Lower lobe of right lung (tissue), 2 donors: Measurements from ENCODE around the gene NPR1. TPM values are rescaled to one million over a fixed set of nuclear protein-coding genes. Genes with fewer than 3 reads are reported as not detected.

Experiments used
- ATAC-seq, 2 donors: fragments of 200-7000 bp; cut with Tn5 transposase; one replicate each; pipeline ENCODE4 v1.9.1; 2020 to 2022; ENCODE audit warnings: mild to moderate bottlenecking in 2 of 2, moderate library complexity in 2 of 2
- DNase-seq: peaks from one replicate; pipeline ENCODE4 v3.0.0-alpha.2; 2020
- H3K27ac ChIP-seq: fragments of 200-600 bp; one replicate; pipeline ENCODE4 v1.8.0; 2022
- H3K27me3 ChIP-seq: fragments of 200-600 bp; one replicate; pipeline ENCODE4 v1.8.0; 2022; ENCODE audit warnings: low read depth
- H3K36me3 ChIP-seq: fragments of 200-600 bp; one replicate; pipeline ENCODE4 v1.8.0; 2022; ENCODE audit warnings: mild to moderate bottlenecking
- H3K4me1 ChIP-seq: fragments of 200-600 bp; one replicate; pipeline ENCODE4 v1.8.0; 2022
- H3K4me3 ChIP-seq: fragments of 200-600 bp; one replicate; pipeline ENCODE4 v1.8.0; 2022; ENCODE audit warnings: mild to moderate bottlenecking
- H3K9me3 ChIP-seq: fragments of 200-600 bp; one replicate; pipeline ENCODE4 v1.8.0; 2022
- intact Hi-C: fragments of 100-400 bp; cut with DNase I; formaldehyde crosslinking; loops from one replicate; pipeline ENCODE4 v1.11.0; 2022
- total RNA-seq: library from RNA; stranded (reverse); fragmentation: NEBNext Ultra II Directional; extraction: Animal tissue kit (Norgen Biotek cat#: 25700); gene quantifications from one replicate; pipeline ENCODE4 v1.2.1, GENCODE V29; 2021
- TF ChIP-seq, protein P1 (sequence below): fragments of 200-600 bp; IDR thresholded peaks from one replicate; pipeline ENCODE4 v1.8.0; 2022; ENCODE audit warnings: antibody characterized with exemption, mild to moderate bottlenecking
- donor health status: DM: no; HTN: yes; CAD: no; lungs with severe emphysema.

NPR1 gene
- total RNA-seq, 1 donor from 2014 or later, result 58.8 TPM

DNA sequence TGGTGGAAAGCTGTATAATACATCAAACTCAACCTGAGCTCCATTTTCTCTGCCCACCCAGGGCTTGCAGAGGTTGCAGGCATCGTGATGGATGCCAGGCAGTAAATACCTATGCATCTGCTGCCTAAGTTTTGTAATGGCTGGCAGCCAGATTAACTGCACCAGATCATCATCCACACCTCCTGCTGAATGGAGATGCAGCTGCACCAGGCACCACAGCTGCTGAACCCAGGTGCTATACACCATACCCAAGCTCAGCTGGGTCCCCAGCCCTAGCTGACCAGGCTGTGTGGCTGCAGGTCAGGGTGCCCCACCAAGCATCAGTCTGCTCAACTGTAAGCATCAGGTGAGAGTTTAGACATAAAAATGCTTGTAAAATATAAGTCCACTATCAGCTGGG is 26.7 kb upstream of the NPR1 start:
- DNase-seq, result no peak
- TF ChIP-seq, protein P1, sequence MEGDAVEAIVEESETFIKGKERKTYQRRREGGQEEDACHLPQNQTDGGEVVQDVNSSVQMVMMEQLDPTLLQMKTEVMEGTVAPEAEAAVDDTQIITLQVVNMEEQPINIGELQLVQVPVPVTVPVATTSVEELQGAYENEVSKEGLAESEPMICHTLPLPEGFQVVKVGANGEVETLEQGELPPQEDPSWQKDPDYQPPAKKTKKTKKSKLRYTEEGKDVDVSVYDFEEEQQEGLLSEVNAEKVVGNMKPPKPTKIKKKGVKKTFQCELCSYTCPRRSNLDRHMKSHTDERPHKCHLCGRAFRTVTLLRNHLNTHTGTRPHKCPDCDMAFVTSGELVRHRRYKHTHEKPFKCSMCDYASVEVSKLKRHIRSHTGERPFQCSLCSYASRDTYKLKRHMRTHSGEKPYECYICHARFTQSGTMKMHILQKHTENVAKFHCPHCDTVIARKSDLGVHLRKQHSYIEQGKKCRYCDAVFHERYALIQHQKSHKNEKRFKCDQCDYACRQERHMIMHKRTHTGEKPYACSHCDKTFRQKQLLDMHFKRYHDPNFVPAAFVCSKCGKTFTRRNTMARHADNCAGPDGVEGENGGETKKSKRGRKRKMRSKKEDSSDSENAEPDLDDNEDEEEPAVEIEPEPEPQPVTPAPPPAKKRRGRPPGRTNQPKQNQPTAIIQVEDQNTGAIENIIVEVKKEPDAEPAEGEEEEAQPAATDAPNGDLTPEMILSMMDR, result no peak
- no peak for ATAC-seq
- Histone ChIP-seq H3K4me1 (peaks cover 19% of the 10 kb centered on the region), H3K27ac (no peak overlapping the region), H3K36me3 (peaks cover 1% of the 10 kb centered on the region), H3K9me3 (no peaks in the 10 kb centered on the region), H3K4me3 (no peak overlapping the region), H3K27me3 (no peaks in the 10 kb centered on the region)
- intact Hi-C loops, result no loop called here

DNA sequence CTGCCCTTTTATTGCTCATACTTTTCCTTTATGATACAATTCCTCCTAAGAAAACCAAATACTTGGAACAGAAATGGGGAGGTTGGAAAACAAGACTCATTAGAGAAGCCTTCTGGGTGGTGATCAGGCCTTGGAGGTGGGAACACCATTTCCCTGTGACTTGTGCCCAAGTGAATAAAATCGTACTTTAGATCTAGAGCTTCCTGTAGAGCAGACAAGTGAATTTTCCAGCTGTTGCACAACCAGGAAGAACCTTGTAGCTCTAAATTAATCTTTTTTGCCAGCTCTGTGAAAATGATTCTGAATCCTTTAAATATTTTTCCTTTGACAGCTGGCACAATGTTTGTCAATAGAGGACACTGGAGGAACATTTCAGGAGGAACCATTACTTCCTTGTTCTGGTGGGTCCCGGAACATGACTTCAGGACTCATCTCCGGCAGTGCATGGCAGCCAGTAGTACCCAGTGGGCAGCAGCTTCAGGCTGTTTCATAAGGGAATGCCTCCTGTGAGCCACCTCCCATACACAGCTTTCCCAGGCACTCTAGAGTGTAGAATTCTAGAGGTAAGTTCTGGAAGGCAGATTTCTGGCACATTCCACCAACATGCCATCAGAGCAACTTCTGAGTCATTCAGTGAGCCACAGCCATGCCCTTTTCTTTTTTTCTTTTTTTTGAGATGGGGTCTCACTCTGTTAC is 25.5 kb upstream of the NPR1 start:
- Histone ChIP-seq H3K4me3 (no peak overlapping the region), H3K27me3 (no peaks in the 10 kb centered on the region), H3K9me3 (no peaks in the 10 kb centered on the region), H3K4me1 (peaks cover 10% of the 10 kb centered on the region), H3K36me3 (no peaks in the 10 kb centered on the region), H3K27ac (peak overlapping the region; percentile 32)
- TF ChIP-seq, protein P1, result no peak
- DNase-seq (no peak), ATAC-seq (peak; percentile 67 to 68)
- intact Hi-C loops, result no loop called here

DNA sequence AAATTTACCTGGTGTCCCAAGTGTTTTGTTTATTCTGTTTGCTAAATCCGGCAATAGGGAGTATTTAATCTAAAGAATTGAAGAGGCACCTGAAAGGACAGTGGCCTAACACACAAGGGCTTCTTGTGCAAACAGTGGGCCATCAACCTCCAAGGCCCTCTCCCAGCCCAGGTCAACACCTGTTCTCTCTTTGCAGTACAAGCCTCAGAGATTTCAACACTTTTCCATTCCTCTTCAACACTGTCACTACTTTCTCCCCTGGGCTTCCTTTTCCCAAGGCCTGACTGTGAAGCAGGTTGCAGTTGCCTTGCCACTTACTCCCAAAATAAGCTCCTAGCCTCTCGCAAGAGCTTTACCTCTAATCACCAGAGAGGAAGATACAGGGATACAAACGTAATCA is 23.2 kb upstream of the NPR1 start:
- TF ChIP-seq, protein P1, result no peak
- ATAC-seq (no peak), DNase-seq (no peak)
- Histone ChIP-seq H3K9me3 (no peaks in the 10 kb centered on the region), H3K27ac (peak overlapping the region; percentile 58), H3K27me3 (no peaks in the 10 kb centered on the region), H3K4me3 (no peak overlapping the region), H3K4me1 (peaks cover 24% of the 10 kb centered on the region), H3K36me3 (no peaks in the 10 kb centered on the region)
- intact Hi-C loops, result no loop called here

DNA sequence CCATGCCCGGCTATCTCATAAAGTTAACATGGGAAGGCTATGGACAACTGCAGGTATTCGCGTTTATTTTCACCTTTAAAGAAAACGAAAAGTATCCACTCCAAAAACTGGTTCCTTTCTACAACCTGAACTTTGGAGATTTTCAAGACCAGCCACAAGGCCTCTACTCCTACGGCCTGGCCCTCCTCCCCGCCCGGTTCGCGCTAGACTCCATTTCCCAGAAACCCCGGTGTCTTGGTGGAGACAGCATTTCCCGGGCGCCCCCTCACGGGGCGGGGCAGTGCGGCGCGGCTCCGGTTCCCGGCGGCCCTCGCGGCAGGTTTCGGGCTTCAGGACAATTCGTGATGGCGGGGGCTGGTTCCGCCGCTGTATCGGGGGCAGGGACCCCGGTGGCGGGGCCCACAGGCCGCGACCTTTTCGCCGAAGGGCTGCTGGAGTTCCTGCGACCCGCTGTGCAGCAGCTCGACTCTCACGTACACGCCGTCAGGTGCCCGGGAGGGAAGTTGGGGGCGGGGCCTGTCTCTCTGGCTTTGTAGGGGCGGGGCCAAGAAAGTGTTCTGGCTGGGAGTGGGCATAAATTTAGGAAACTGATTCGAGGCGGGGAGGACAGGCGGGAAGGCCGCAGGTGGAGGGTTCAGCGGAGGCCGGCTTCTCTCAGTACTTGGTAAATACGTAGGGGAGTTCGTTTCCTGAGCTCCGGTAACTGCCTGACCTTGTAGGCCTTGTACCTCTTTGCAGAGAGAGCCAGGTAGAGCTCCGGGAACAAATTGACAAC is 19.9 kb upstream of the NPR1 start, which contains the start of gene SNAPIN:
Gene SNAPIN (plus strand): TSS at position 304 of the 775 bp plus-strand sequence. CDS start 41 bp downstream, at position 345.
- no peaks in the 10 kb centered on the region for H3K9me3 ChIP-seq
- TF ChIP-seq, protein P1, result peak; percentile 35
- ATAC-seq, result peak; percentile 98
- peaks cover 30% of the 10 kb centered on the region for H3K36me3 ChIP-seq
- H3K27me3 ChIP-seq, result no peaks in the 10 kb centered on the region
- H3K4me3 ChIP-seq, result peak within 1 kb of the TSS; percentile 72
- peak; percentile 95 for DNase-seq
- peak within 1 kb of the TSS; percentile 90 for H3K27ac ChIP-seq
- intact Hi-C loops, result no loop called here
- peaks cover 14% of the 10 kb centered on the region for H3K4me1 ChIP-seq

DNA sequence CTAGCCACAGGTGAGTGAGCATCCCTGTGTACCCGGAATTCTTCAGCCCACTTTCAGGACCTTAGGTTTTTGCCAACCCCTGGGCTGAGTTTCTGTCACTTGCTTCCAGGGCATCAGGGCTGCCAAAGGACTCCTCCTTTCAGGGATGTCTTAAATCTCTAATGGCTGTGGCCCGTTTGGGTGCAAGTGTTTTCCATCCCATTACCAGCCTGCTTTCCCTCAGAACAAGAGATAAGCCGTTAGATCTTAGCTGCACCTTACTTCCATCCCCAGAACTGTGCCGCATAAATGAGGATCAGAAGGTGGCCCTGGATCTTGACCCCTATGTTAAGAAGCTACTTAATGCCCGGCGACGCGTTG is 19.3 kb upstream of the NPR1 start:
- Histone ChIP-seq H3K27ac (peak overlapping the region; percentile 90), H3K4me3 (peak overlapping the region; percentile 72), H3K36me3 (peaks cover 35% of the 10 kb centered on the region), H3K9me3 (no peaks in the 10 kb centered on the region), H3K27me3 (no peaks in the 10 kb centered on the region), H3K4me1 (peaks cover 14% of the 10 kb centered on the region)
- DNase-seq (no peak), ATAC-seq (no peak)
- intact Hi-C loops, result no loop called here
- TF ChIP-seq, protein P1, result no peak
